Measurements from ENCODE around the gene QRFP. TPM values are rescaled to one million over a fixed set of nuclear protein-coding genes. Genes with fewer than 3 reads are reported as not detected.

QRFP gene
- total and polyA plus RNA-seq, 2 of the 8 experiments (the other 6 are each of a cell fraction or from before 2014, with no cell fraction given), result not detected

- TF ChIP-seq ATF2 (IDR thresholded peaks at IDR 0.05; ENCODE audit: low read length) (no peak), EP300 (IDR thresholded peaks at IDR 0.05; ENCODE audit: borderline replicate concordance in 1 of 2, low read depth in 2 of 2, low read length in 2 of 2) (no peak), TBP (IDR thresholded peaks at IDR 0.05; ENCODE audit: low read depth, low read length) (no peak), CTBP2 (IDR thresholded peaks at IDR 0.05; ENCODE audit: borderline replicate concordance, insufficient read depth, insufficient read length, low read length) (no peak), JUND (IDR thresholded peaks at IDR 0.05; ENCODE audit: low read length) (no peak), ASH2L (IDR thresholded peaks at IDR 0.05; ENCODE audit: low read length) (no peak), SAP30 (IDR thresholded peaks at IDR 0.05; ENCODE audit: insufficient read depth, insufficient replicate concordance, low read length) (no peak), JUN (IDR thresholded peaks at IDR 0.05; ENCODE audit: low read depth, low read length) (no peak)
Measured at GRCh38 chr9:130927338-130927737, 30.7 kb upstream of the QRFP start (continued).

All from H1 (cell line).